ENCODE data around the gene ZFYVE1. TPM values are rescaled to one million over a fixed set of nuclear protein-coding genes. Genes with fewer than 3 reads are reported as not detected.
"Not testable (repeated sequence)": the region's sequence is repeated elsewhere in the genome, so short reads cannot be mapped to it uniquely, and the experiment has no call there.

ZFYVE1 gene
- total and polyA plus RNA-seq, 12 donors, result 4.9 to 19.5 (median 13.8) TPM

GRCh38 chr14:72958548-72958947 lies 68.4 kb downstream of the ZFYVE1 start:
- Histone ChIP-seq H3K36me3 (peaks cover 0 to 83% (median 14%) of the 10 kb centered on the region in 9 donors), H3K4me3 (no peak overlapping the region), H3K27ac (no peak overlapping the region), H3K27me3 (no peaks in the 10 kb centered on the region), H3K9me3 (no peaks in the 10 kb centered on the region), H3K4me1 (no peaks in the 10 kb centered on the region)
- intact Hi-C loops (cut with DNase I), result no loop called here
- TF ChIP-seq CTCF (IDR thresholded peaks at IDR 0.05), result no peak
- no peak for DNase-seq
- 96 to 97% methylated on average over 15 of the region's 15 CpGs for WGBS, 2 donors
- no peak for ATAC-seq

DNA sequence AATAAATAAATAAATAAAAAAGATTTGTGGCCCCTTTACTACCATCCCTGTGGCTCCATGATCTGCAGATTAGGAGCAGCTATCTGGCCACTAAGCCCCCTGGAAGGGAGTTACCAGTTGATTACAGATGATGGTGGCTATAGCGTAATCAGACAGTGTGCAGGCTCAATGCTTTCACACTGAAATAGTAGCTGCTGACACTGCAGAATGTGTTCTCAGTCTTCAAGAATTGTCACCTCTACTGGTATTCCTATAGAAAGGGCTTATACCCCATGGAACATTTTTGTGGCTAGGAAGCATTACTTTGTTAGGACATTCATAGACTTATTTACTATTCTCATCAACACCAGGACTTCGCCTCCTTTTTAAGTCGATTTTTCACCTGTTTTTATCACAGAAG lies 69.7 kb downstream of the ZFYVE1 start:
- DNase-seq, result no peak
- 92% methylated on average over 3 of the region's 3 CpGs for WGBS, 2 donors
- Histone ChIP-seq H3K4me1 (no peaks in the 10 kb centered on the region), H3K27ac (no peak overlapping the region), H3K36me3 (peaks cover 0 to 91% (median 14%) of the 10 kb centered on the region in 9 donors), H3K27me3 (no peaks in the 10 kb centered on the region), H3K9me3 (no peaks in the 10 kb centered on the region), H3K4me3 (no peak overlapping the region)
- TF ChIP-seq CTCF (IDR thresholded peaks at IDR 0.05), result no peak
- no peak for ATAC-seq
- intact Hi-C loops (cut with DNase I), result no loop called here

DNA sequence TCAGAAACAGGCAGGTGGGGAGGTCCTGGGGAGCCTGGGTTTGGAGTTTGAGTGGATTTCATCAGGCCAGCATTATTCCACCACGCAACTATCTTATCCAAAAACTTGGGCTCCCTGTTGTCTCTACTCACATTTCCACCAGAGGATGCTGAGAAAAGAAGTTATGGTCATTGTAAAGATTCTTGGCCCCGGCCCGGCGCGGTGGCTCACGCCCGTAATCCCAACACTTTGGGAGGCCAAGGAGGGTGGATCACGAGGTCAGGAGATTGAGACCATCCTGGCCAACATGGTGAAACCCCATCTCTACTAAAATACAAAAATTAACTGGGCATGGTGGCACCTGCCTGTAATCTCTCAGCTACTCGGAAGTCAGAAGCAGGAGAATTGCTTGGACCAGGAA lies 70.2 kb downstream of the ZFYVE1 start:
- H3K4me3 ChIP-seq; intact Hi-C loops (cut with DNase I); H3K4me1 ChIP-seq; H3K27ac ChIP-seq; H3K27me3 ChIP-seq; DNase-seq; H3K9me3 ChIP-seq; ATAC-seq: not testable (repeated sequence)
- WGBS, 2 donors, result 92 to 95% methylated on average over 9 of the region's 9 CpGs
- peaks cover 0 to 92% (median 14%) of the 10 kb centered on the region in 9 donors for H3K36me3 ChIP-seq

GRCh38 chr14:72952171-72952570 lies 74.7 kb downstream of the ZFYVE1 start:
- ATAC-seq (no peak), DNase-seq (no peak)
- WGBS, 2 donors, result 58 to 70% methylated on average over 3 of the region's 3 CpGs
- H3K4me1 ChIP-seq, result no peaks in the 10 kb centered on the region
- no peaks in the 10 kb centered on the region for H3K9me3 ChIP-seq
- intact Hi-C loops (cut with DNase I), result no loop called here
- peaks cover 0 to 71% (median 8%) of the 10 kb centered on the region in 9 donors for H3K36me3 ChIP-seq
- H3K27me3 ChIP-seq, result no peaks in the 10 kb centered on the region
- H3K4me3 ChIP-seq, result no peak overlapping the region
- no peak overlapping the region for H3K27ac ChIP-seq
- TF ChIP-seq CTCF (IDR thresholded peaks at IDR 0.05), result no peak

- 41 to 43% methylated on average over 5 of the region's 5 CpGs for WGBS, 2 donors
- H3K27ac ChIP-seq, result no peak overlapping the region
- no peaks in the 10 kb centered on the region for H3K4me1 ChIP-seq
- TF ChIP-seq CTCF (IDR thresholded peaks at IDR 0.05), result peak; percentile 75 to 92 (median 88)
- intact Hi-C loops (cut with DNase I), result loop anchor here in 8 of 10 donors (2.0 to 10.0 kb wide), 4 partner anchors 431 to 436 kb away; no protein-coding TSS in a partner anchor
- no peaks in the 10 kb centered on the region for H3K9me3 ChIP-seq
- no peak overlapping the region for H3K4me3 ChIP-seq
- ATAC-seq (peak in 3 of 8 donors; percentile 53 to 60 (median 53)), DNase-seq (peak; percentile 58 to 62)
- peaks cover 0 to 70% (median 0%) of the 10 kb centered on the region in 9 donors for H3K36me3 ChIP-seq
- H3K27me3 ChIP-seq, result no peaks in the 10 kb centered on the region
Measured at GRCh38 chr14:72948481-72949138, 78.3 kb downstream of the ZFYVE1 start.
